GM12864 (cell line): ENCODE results near the gene SNED1.

Experiments used
- DNase-seq: peaks from one replicate; pipeline ENCODE4 v3.0.0-alpha.2; 2011; ENCODE audit warnings: low read depth
- H3K4me3 ChIP-seq: 2 replicates; pipeline ENCODE4 v1.5.1; 2011; ENCODE audit warnings: mild to moderate bottlenecking, low read depth, low read length, control low read depth
- CTCF ChIP-seq: IDR thresholded peaks from 2 replicates; pipeline ENCODE4 v1.5.1; 2011; ENCODE audit warnings: low read depth, mild to moderate bottlenecking, moderate library complexity, low read length, control low read depth, inconsistent platforms; ENCODE audit errors: missing control alignments

SNED1 gene

DNA sequence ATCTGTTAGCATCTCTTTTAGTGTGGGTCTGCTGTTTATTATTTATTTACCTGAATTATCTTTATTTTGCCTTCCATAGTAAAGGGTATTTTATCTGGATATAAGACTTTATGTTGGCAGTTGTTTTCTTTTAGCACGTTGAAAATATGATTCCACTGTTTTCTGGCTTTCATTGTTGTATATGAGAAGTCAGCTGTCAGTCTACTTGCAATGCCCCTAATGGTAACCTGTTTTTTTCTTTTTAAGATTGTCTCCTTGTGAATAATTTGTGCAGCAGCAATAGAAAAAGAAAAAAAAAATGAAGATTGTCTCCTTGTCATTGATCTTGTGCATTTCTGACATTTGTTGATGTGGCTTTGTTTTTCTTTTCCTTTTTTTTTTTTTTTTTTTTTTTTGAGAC, 27.2 kb downstream of the SNED1 start:
- H3K4me3 ChIP-seq: no peak overlapping the region
- TF ChIP-seq CTCF: no peak

GRCh38 chr2:241029599-241030332, 31.3 kb downstream of the SNED1 start:
- no peak for DNase-seq
- TF ChIP-seq CTCF: no peak

More for the DNA sequence above, 27.2 kb downstream of the SNED1 start:
- DNase-seq: no peak

DNA sequence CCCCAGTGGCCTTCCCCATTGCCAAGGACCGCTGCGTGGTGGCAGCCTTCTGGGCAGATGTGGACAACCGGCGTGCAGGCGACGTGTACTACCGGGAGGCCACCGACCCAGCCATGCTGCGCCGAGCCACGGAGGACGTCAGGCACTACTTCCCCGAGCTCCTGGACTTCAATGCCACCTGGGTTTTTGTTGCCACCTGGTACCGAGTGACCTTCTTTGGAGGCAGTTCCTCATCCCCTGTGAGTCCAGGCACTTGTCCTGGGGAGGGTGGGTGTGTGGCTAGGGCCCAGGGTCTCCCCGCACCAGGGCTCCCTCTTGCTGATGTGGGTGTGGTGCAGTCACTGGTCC, 31.9 kb downstream of the SNED1 start:
- no peak for DNase-seq
- no peak for TF ChIP-seq CTCF
- H3K4me3 ChIP-seq: no peak overlapping the region

More at GRCh38 chr2:241029599-241030332, 31.3 kb downstream of the SNED1 start:
- H3K4me3 ChIP-seq: no peak overlapping the region

DNA sequence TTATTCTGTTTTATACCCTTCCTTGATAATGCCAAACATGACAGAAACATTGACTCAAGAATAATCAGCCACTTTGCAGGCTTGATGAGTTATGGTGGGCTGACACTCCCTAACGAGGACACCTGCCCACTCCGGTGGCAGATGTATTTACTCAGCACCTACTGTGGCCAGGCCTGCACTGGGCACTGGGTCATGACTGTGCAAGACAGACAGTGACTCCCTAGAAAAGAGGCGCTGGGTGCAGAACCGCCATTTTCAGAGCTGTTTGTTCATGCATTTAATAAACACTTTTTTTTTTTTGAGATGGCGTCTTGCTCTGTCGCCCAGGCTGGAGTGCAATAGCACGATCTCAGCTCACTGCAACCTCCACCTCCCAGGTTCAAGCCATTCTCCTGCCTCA, 32.5 kb downstream of the SNED1 start:
- no peak for DNase-seq
- no peak for TF ChIP-seq CTCF
- H3K4me3 ChIP-seq: no peak overlapping the region

DNA sequence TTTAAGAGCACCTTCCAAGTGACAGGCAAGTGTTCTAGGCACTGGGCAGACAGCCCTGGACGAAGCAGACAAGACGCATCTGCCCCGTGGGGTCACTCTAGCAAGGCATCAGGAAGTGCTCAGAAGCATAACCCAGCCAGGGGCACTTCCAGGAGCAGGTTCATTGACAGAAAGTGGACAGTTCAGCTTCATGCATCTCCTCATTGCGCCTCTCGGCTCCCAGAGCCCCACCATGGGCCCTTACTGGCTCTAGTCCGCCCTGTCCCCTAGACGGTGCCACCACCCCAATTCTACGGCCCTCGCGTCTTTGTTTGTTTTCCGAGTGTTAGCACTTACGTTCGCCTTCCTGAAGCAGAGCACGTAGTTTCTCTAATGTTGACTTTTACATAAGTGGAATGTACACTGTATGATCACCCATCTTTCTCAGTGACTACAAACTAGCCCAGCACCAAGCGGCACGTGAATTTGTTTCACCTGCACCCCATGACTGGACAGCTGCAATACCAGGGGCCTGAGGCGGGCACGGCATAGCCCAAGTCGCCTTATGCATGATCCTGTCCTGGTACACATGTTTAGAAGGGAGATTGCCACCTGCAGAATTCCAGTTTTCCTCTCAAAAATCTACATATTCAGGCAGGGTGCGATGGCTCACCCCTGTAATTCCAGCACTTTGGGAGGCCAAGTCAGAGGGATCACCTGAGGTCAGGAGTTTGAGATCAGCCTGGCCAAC, 33.2 kb downstream of the SNED1 start:
- no peak for DNase-seq
- no peak for TF ChIP-seq CTCF
- no peak overlapping the region for H3K4me3 ChIP-seq

GRCh38 chr2:241033336-241033987, 35.0 kb downstream of the SNED1 start:
- TF ChIP-seq CTCF: no peak
- no peak for DNase-seq
- no peak overlapping the region for H3K4me3 ChIP-seq

DNA sequence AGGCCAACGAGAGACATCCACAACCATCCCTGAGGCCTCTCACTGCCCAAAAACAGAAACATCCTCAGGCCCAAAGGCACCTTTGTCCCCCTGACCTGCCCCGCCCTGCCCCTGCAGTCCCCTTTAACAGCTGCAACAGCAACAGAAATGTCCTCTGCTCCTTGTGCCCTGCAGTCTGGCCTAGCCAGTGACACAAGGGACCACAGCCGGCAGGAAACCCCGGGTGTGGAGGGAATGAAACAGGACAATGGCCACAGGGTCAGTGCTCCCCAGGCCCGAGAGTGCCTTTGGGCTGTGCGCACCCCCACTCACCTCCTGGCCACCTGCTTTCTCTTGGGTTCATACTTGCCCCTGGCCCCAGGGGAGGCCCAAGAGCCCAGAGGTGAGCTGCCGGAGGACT, 35.6 kb downstream of the SNED1 start:
- TF ChIP-seq CTCF: no peak
- H3K4me3 ChIP-seq: no peak overlapping the region
- DNase-seq: no peak
